ENCODE measurements around the gene AATK.

The AATK gene

GRCh38 chr17:81194941-81195901 lies 29.2 kb upstream of the AATK start:
- DNase-seq: no peak

- DNase-seq: no peak
These were observed 28.3 kb upstream of the AATK start for GRCh38 chr17:81194225-81194760.

DNA sequence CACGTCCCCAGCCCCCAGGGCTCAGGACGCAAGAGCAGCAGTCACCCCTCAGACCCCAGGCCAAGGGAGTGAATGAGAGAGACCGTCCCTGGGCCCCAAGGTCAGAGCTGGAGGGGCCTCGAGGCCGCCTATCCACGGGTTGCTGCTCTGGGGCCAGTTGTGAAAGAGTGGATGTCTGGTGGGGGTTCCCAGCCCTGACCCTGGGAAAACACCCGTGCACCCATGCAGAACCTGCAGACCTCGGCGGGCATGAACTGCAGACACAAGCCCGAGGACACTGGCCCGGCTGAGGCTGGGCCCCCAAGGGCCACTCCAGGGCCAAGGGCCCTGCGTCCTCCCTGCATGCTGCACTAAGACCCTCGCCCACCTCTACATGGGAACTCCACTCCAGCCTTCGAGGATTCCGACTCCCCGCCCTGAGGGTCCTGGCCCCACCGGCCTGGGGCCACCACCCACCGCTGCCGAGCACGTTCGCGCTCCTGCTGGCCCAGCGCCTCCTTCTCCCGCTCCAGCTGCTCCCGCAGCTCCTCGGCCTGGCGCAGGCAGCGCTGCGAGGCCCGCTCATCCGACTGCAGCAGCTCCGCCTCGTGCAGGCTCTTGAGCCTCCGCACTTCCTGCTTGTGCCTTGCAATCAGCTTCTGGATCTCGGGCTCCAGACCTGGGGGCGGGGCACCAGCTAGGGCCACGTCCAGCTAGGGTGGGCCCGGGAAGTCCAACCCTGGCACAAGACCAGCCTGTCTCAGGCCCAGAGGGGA lies 27.6 kb upstream of the AATK start:
- no peak for DNase-seq

- no peak for DNase-seq
These were observed 27.0 kb upstream of the AATK start for GRCh38 chr17:81193051-81193410.

DNA sequence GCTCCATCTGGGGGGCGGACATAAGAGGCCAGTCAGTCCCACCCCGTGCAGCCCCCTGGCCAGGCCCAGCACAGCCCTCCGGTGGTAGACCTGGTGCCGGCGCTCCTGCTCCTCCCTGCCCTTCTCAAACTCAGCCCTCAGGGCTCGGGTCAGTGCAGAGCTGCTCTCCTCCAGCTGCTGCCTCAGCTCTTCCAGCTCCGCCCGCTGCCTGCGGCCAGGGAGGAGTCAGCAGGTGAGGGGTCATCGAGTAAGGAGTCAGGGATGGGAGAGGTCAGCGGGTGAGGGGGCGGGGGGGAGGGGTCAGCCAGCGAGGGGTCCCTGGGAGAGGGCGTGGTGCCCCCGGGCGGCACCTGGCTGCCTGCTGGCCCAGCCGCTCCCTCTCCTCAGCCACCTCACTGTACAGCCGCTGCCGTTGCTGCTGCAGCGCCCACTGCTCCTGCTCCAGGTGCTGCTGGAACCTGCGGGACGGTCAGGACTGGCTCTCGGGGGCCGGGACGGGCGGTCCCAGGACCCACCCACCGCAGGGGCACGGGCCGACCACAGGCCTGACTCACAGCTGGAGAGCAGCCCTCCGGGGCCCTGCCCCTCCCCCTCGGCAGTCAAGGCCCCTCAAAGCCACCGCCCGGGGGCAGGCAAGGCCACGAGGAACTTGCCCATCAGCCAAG lies 26.5 kb upstream of the AATK start:
- DNase-seq: no peak

GRCh38 chr17:81191646-81192045 lies 25.6 kb upstream of the AATK start:
- no peak for DNase-seq

DNA sequence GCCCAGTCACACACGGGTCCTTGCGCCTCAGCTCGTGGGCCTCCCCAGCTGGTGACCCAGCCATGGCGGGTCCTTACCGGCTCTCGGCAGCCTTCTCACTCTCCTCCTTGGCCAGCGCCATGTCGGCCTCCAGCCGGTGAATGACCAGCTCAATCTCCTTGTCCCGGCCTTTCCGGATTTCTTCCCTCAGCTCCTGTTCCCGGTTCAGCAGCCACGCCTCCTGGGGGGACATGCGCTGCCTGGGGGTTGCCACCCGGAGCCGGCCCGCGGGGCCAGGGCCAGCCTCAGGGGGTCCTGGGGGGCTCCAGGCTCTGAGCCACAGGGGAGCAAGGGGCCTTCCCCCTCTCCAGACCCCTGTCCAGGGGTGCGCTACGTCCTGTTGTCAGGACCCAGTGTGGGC lies 25.1 kb upstream of the AATK start:
- no peak for DNase-seq

DNA sequence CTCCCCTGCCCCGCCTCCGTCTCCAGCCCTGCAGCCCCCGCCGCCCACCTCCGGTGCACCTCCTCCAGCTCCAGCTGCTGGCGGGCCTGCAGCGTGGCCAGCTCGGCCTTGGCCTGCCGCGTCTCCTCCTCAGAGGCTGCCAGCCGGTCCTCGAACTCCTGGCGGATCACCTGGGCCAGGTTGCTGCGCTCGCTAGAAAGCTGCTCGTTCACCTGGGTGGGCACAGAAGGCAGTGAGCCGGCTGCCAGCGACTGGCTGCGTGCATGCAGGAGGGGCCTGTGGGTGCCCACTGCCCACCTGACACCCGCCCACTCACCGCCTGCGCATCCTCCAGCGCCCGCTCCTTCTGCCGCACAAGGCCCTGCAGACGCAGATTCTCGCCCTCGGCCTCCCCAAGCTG lies 24.6 kb upstream of the AATK start:
- no peak for DNase-seq

- no peak for DNase-seq
These were observed 23.9 kb upstream of the AATK start for GRCh38 chr17:81189670-81190530.

DNA sequence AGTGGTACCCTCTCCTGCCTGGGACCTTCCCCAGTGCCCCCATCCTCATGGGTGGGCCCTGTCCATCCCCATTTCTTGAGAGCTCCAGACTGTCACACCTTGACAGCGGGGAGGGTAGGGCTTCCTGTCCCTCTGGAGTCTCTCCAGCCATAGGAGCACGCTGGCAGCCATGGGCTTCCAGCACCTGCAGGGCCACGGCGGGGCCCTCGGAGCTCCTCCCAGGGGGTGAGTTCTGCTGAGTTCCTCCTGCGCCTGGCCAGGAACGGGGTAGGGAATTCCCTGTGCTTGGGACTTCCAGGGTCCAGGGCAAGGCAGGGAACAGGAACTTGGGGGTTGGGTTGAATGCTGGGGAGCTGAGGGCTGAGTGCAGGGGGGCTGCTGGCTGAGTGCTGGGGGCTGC lies 23.0 kb upstream of the AATK start:
- no peak for DNase-seq

GRCh38 chr17:81188491-81188840 lies 22.4 kb upstream of the AATK start:
- no peak for DNase-seq

- no peak for DNase-seq
These were observed 21.8 kb upstream of the AATK start for GRCh38 chr17:81187586-81188490.

DNA sequence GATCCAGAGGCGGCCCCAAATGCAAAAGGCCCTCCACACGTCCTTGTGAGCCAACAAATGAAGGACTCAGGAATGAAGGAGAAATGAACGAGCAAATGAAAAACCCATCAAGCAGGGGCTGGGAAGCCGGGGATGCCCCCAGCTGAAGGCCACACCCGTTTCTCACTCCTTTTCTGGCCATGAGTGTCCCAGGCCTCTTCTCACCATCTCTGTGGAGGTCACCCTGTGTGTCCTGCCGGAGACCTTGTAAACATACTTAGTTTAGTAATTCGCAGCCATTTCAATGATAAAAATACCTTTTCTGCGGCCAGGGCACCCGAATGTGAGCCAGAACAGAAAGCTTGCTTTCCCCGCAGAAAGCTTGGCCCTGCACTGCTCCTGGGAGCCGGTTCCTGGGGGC lies 21.1 kb upstream of the AATK start:
- no peak for DNase-seq

DNA sequence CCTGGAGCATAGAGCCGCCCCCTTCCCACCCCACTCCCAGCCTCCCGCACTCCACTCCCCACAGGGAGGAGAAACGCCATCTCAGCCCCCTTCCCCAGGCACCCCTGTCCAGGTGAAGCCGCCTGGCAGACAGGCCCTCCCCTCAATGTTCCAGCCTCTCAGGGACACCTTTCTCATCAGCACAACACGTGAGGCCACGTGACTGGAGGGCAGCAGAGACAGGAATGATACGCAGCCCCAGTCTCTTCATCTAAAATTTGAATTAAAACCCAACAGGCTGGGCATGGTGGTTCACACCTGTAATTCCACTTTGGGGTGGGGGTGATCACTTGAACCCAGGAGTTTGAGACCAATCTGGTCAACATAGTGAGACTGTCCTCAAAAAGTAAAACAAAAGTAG lies 20.2 kb upstream of the AATK start:
- no peak for DNase-seq

DNA sequence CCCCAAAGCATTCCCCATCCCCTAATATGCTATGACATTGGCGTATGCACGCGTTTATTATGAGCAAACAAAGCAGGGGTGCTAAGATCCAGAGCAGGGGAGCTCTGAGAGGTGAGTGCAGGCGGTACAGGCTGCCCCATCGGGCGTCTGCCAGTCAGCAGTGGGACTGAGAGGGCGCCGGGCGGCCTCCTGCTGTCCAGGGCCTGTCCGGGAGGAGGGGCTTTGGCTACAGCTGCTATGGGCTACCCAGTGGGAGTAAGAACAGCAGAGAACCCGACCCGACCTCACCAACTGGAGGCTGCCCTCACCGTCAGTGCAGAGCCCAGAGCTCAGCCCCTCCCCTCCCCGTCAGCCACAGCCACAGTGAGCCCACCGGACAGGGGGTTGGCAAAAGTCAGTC lies 18.5 kb upstream of the AATK start:
- no peak for DNase-seq

- no peak for DNase-seq
These were observed 17.8 kb upstream of the AATK start for GRCh38 chr17:81183807-81184206.

DNA sequence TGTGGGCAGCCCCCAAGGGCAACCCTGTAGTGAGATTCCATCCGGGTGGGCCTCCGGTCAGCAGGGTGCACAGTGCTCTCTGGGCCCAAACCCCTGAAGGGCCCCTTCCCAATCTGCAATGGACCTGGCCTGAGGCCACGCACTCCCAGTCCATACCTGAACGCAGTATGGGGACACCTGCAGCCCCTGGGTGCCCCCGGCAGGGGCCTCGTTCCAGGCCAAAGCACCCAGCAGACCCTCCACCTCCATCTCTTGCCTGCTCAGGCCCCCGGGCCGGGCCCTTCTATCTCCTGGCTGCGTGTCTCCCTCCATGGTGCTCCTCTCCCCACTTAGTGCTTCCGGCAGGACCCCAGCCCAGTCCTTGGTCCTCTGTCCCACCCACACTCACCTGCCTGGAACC lies 17.3 kb upstream of the AATK start:
- no peak for DNase-seq

DNA sequence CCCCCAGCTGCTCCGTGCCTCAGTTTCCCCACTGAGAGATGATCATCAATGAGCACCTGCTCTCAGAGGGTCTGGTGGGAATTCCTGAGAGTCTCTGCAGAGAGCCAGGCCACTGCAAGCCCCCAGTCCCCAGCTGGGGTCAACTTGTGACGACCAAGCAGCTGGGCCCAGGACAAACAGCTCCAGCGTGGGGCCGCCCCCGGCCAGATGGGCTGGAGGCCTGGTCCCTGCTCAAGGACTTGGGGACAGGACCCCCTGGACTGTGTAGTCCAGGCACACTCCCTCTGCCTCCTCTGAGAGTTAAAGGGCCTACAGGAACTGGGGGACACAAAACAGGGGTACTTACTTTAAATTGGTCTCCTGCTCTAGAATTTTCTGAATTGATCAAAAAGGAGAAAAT lies 16.6 kb upstream of the AATK start:
- DNase-seq: no peak

DNA sequence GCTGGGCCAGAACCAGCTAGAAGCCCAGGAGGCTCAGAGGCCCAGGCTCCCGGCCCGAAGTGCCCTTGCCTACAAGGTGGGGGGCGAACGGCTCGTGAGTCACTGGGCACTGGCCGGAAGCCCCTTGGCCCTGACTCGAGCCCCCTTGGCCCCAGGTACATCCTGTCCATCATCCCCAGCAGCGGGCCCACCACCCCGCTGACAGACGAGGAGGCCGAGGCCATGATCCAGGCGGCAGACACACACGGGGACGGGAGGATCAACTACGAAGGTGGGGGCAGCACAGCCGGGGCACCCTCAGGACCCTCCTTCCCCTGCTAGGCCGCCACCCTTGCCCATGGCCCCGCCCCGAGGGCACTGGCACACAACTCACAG lies 15.8 kb upstream of the AATK start:
- no peak for DNase-seq

DNA sequence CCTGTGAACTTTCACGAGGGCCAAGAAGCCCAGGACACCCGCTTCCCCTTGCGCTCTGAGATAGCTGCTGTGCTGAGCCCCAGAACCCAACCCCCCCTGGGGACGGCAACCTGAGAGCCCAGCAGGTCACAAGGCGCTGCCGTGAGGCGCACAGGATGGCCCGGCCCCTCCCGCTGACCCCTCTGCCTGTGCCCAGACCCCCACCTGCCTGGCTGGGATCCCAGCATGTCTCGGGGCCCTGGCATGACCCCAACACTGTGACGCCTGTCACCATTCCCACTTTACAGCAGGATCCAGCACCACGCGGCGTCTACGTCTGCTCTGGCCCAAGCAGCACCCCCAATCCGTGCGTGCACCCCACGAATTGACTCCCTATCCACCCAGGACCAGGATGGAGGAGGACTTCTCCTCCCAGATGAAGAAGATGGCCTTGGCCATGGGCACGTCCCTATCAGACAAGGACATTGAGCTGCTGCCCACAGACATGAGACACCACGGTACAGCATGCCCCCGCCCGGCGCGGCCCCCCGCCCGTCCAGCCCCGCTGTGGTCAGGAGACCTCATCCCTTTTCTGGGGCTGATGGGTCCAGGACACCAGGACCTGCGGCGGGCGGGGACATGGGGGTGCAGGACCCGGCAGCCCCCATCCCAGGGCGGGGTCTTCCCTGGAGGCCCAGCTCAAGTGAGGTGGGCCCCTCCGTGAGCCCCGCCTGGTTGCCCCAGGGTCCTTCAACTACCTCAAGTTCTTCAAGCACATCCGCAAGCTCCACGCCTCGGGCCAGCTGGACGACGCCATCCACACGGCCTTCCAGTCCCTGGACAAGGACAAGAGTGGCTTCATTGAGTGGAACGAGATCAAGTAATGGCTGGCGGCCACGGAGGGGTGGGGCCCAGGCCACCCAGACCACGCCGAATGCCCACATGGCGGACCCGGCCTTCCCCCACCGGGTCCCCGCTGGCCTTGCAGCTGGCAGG lies 15.1 kb upstream of the AATK start:
- DNase-seq: no peak

Measured in activated gamma-delta T cell treated with Interleukin-2 at 50 U/mL for 16 hours (primary cell).